Measurements from ENCODE around the gene DUSP10.
A peak's percentile ranks its signal among the peaks of the same experiment; 100 is the strongest.

DUSP10 gene

DNA sequence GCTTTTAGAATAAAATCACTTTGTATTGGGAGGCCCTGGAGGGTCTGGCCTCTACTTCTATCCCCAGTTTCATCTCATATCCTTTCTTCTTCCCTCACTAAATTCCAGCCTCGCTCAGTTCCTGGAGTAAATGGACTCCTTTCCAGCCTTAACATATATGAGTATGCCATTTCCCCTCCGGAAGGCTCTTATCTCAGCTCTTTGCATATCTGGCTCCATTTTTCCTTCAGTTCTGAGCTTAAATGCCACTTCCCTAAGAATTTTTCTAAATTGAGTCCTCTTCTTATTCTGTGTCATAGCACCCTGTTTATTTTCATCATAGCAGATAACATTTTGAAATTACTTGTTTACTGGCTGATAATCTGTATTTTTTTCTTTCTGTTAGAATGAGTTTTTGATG, 20.2 kb upstream of the DUSP10 start:
- DNase-seq: no peak

GRCh38 chr1:221761354-221762002, 19.6 kb upstream of the DUSP10 start:
- no peak for DNase-seq

DNA sequence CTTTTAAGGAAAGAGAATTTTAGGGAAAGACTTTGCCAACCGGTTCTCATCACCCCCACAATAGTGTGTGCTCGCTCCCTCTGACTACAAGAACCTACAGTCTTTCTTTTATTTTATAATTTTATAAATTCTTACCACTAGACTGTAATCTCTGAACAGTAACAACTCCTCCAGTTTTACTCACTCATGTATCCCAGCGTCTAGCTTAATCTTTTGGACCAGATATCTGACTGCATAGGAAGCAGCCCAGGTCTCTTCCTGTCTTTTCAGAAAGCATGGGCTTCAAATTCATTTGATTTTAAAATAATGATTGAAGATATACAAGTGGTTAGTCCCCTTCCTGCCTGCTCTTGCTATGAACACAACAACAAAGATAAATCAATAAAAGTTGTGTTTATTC, 19.0 kb upstream of the DUSP10 start:
- DNase-seq: no peak

DNA sequence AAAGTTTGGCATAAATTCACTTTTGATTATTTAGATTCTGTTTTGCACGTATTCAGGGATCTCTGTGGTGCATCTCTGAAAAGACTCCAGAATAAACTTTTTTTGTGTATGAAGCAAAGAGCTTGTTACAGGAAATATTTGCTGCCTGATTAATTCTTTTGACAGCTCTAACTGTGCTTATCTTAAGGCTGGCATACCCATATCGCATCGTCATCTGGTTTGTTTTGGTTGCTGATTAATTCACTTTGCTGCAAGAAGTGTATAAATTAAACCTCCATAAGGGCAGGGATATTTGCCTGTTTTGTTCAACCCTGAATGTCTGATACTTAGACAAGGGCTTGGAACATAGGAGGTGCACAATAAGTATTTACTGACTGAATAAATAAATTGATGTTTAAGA, 17.5 kb upstream of the DUSP10 start:
- no peak for DNase-seq

- DNase-seq: no peak
Observed at GRCh38 chr1:221758455-221758854, 16.6 kb upstream of the DUSP10 start.

GRCh38 chr1:221756830-221757551, 15.1 kb upstream of the DUSP10 start:
- no peak for DNase-seq

DNA sequence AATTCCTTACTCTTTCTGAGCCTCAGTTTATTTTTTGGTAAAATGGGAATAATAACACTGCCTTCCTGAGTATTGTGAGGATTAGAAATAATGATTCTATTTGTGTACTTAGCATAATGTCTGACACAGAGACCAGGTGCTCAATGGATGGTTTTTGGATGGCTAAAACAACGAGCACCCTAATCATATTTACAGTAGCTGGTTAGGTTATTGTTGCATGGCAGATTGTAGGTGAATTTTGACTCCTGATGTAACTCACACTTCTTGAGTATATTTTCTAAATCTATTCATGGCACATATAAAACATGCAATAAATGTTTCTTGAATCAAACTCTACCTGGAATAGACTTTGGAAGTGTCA, 11.9 kb upstream of the DUSP10 start:
- DNase-seq: no peak

GRCh38 chr1:221751226-221751887, 9.5 kb upstream of the DUSP10 start:
- no peak for DNase-seq

- no peak for DNase-seq
Observed at GRCh38 chr1:221748981-221749380, 7.1 kb upstream of the DUSP10 start.

GRCh38 chr1:221747839-221748238, 6.0 kb upstream of the DUSP10 start:
- no peak for DNase-seq

DNA sequence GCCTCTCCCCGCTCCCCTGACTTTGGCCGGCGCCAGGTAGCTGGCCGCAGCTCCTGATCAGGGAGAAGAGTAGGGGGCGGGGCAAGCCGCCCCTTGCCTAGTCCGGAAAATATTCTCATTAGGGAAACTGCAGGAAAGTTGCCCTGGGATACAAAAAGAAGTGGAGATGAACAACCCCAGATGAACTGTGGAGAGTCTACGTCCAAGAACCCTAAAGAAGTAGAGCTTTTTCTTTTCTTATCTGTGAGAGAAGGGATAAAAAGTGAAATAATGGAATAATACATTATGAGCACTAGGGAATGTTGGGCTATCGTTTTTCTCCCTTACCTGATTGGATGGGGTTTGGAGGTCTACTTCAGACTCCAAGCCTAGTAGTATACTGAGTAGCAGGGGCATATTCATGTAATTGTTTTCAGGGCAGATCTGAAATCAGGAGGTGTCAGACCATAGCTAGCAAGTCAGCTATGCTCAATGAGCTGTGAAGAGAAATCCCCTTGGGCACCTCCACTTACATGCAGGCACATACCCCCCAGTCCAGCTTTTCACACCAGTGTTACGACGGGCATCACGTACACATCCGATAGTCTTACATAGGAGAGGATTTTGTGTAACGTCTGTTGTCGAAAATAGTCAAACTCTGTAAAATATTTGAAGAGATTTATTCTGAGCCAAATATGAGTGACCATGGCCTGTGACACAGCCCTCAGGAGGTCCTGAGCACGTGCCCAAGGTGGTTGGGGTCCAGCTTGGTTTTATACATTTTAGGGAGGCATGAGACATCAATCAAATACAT, 1.7 kb upstream of the DUSP10 start:
- peak; percentile 46 for DNase-seq

GRCh38 chr1:221742555-221743415, 896 bp upstream of the DUSP10 start:
- DNase-seq: peak; percentile 90

DNA sequence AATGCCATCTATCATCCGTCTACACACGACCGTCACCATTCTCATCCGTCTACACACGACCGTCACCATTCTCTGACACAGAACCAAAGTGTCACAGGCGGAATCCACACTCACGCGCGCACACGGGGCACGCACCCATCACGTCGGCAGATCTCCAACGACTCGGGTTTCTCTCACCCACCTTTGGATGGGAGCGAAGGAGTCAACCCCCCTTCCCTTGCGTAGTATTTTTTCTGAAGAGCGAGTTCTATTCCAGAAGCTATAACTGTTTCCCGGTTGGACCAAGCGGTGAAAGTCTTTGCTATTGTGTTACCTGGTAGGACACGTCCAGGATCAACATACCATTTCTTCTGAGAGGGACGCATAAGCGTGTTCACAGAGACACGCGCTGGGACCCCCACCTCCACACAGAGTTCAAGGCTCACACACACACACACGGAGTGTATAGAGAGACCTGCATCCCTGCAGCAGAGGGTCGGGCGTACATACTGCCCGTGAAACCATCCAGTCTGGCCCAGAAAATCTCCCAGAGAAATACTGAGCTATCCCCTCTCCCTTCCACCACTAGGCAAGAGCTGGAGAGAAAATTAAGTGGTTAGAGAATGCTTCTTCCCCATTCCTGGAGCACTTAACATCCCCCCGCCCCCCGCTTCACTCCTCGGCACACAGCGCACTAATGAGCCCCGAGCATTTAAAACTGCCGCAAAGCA, 741 bp downstream of the DUSP10 start:
- peak; percentile 29 for DNase-seq

DNA sequence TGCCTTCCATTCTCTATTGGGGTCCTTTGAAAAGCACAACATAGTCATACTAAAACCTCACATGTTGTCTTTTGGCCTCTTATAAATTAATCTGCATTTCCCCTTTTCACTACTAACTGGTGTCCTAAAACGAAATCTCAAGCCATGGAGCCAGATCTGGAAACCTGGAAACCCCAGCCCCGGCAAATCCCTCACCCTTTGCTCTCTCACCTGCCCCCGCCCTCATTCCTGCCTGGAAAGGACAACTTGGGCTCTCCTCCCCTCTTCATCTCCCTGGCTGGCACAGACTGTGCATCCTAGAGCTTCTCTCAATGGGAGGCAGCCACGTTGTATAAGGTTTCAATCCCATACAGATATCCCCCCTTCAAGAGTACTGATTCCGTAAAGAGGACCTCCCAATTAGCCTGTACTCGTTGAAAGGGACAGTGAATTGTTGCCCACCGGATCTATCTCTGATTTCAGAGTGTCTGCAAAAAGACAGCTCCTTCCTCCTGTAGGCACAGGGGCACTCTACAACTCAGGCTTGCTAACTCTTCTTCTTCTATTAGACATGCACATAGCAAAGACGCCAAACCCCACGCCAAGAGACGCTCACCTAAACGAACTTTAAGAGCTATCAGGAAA, 1.4 kb downstream of the DUSP10 start:
- no peak for DNase-seq

- DNase-seq: no peak
Observed at GRCh38 chr1:221739677-221740025, 2.2 kb downstream of the DUSP10 start.

GRCh38 chr1:221739018-221739676, 2.7 kb downstream of the DUSP10 start:
- DNase-seq: no peak

GRCh38 chr1:221736714-221737113, 5.2 kb downstream of the DUSP10 start:
- no peak for DNase-seq

DNA sequence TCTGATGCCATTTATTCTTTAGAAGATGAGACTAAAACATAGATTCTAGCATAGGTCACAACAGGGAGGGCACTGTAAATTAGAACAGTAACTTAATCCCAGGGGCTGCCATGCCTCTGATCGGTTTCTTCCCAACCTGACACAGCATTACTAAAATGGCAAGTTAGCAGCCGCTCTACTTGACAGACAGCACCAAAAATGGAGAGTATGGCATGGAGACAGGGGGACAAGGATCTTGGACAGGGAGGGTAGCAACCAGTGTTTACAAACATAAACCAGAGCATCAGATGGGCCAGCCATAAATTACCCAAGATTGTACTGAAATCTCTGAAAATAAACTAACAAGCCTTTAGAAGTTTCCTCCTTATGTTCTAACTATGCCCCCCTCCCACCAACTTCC, 5.9 kb downstream of the DUSP10 start:
- DNase-seq: no peak

GRCh38 chr1:221734187-221734586, 7.7 kb downstream of the DUSP10 start:
- no peak for DNase-seq

DNA sequence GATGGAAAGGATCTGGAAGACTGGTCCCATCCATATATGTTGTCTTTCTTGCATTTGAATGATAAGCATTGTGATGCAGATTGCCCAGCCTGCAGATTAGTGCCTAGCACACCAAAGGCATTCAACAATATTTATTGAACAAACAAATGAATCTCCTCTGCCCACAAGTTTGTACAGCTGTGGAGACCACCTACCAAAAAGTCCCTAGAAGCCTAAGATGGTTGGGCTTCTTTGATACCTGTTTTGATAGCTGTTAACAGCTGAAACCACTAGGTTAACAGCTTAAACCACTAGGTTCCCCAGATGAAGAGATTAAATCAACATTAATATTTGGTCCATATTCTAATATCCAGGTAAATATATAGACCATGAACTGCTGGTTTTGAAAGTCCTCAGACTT, 9.8 kb downstream of the DUSP10 start:
- DNase-seq: no peak

DNA sequence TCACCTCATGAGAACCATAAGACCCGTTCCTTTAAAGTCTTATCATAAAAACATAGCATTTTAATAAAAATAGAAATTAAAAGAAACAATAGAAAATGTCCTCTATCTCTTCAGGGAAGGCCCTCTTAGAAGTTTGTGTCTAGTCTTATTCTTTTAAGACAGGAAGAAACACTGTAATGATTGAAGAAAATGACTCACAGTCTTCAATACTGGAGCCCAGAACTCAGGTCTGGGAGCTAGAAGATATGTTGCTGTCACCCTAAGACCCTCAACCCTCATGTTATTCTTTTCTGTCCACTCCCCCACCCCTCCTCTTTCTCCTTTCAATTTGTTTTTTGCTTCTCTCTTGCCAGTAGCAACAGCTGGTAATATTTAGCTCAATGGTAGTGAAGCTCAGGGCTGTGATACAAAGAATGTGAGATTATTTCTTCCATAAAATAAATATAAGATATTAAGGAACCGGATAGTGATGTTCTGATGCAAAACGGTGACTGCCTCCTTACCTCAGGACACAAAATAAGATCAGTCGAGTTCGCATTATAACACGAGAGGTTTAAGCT, 12.0 kb downstream of the DUSP10 start:
- no peak for DNase-seq

Measured in CD4-positive, alpha-beta T cell treated with Interleukin-15 for 1 hour (primary cell).